Testis (tissue), 2 donors: ENCODE measurements around the gene TMEM256.

Experiments used
- CTCF ChIP-seq, 3 experiments: fragments of 450-650 bp in 2 of 3; fragments of 200-600 bp in 1 of 3; sonication (generic) in 1 of 3; IDR thresholded peaks; one replicate each; pipeline ENCODE4 v1.5.1; 2016 to 2019; ENCODE audit warnings: antibody characterized with exemption in 3 of 3, mild to moderate bottlenecking in 2 of 3, moderate library complexity in 1 of 3
- POLR2A ChIP-seq: fragments of 450-650 bp; IDR thresholded peaks from one replicate; pipeline ENCODE4 v1.6.1; 2017; ENCODE audit warnings: antibody characterized with exemption, mild to moderate bottlenecking, moderate library complexity

- TF ChIP-seq CTCF (IDR thresholded peaks at IDR 0.05) (no peak), POLR2A (no peak)
These were observed 21.9 kb upstream of the TMEM256 start for GRCh38 chr17:7425756-7426155.
